8988T (cell line): ENCODE measurements around the gene MR1.

Experiments used
- DNase-seq: peaks from one replicate; pipeline ENCODE4 v3.0.0; 2011

Gene MR1

DNA sequence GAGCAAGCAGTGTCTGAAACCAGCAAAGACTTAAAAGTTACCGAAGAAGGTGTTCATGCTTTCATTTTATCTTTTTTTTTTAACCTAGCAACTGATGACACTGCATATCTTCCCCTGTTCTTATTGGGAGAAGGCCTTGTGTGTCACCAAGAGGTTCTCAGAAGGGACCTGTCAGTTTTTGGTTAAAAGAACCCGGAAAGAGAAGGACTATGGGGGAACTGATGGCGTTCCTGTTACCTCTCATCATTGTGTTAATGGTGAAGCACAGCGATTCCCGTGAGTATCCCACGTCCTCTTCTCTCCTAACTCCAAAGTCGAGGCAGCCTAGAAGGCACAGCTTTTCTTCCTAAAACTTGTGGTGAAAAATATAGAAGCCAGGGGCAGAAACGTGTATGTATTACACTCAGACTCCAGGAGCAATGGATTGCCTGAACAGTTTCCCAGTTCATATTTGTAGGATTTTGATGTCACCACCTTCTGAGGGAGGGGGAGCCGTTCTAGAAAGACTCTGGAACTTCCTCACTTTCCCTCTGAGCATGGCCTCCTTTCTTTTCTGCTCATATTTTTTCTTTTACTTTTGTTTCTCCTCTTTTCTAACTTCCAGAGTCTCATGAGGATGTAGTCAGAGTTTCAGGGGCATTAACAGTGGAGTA, at the start of gene MR1:
TSS of gene MR1 (plus strand) at position 185 of the 653 bp plus-strand sequence. CDS start at position 210, 25 bp downstream.
- no peak for DNase-seq

DNA sequence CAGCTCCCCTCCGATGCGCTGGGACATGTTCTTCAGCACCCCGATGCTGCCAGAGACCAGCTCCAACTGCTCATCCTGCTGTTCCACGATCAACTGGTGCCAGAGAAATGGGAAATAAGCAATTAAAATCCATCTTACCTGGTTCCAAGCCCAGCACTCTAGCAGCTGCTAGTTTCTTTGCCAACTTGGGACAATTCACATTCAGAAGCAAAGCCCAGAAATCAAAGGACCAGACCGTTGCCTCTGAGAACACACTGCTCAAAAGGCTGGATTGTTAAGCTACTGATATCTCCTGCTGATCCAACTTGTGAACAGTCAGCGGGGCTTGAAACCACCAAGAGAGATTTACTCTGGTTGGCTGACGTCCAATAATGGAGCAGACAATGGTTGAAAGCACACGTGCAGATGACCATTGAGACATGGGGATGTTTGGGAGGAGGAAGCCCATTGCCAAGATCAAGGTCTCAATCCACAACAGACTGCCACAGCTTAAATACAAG, 45.5 kb upstream of the MR1 start:
- no peak for DNase-seq

- DNase-seq = no peak
Observed at GRCh38 chr1:180994262-180994661, 39.5 kb upstream of the MR1 start.

- no peak for DNase-seq
Observed at GRCh38 chr1:180997843-180998504, 35.8 kb upstream of the MR1 start.

DNA sequence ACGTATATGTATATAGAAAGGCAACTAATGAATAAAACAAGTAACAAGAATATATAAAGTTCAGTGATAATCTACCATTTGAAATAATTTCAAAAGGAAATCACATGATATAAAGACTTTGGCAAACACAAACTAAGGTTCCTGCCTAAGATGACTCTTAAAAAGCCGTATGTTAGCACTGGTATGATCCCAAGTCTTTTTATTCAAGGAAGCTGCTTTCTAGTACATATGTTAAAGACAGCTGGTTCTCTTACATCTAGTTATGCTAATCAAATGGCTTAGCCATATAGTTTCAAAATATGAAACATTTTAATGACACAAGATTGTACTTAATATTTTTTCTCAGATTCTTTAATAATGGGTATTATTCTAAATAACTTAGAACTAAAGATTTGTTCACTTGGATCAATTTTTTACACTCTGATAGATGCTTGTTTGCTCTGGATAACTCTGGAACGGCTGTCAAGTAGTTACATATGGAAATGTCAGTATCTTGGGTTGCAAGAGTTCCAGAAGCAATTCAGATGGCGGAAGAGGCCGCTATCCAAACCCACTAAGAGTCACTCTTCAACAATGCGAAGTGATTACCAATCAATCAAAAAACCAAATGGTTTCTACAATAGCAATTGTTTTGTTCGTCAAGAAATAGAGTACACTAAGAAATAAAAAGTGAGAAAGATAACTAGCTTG, 32.5 kb upstream of the MR1 start:
- DNase-seq = no peak

DNA sequence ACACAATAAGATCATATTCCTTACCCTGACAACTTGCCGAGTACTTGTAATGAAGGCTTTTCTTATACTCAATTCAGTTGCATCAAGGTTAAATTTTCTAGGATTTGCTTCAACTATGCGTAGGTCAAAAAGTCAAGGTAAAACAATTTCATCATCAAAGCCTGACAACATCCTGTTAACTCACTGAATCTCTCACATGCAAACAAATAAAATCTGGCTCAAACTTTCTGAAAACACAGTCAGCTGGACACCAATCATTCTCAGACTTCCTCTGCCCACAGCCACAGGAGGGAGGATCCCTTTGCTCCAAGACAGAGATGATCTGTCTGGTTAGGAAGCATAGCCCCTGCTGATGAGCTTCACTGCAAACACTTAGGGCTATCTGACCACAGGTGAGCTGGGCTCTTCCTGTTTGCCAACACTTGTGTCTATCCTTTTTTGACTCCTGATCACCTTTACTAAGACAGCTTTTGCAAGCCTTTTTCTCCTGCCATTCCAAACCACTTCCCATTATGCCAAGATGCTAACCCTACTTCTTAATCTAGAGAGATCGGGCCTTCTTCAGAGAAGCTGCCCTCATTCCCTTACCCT, 31.1 kb upstream of the MR1 start:
- no peak for DNase-seq

DNA sequence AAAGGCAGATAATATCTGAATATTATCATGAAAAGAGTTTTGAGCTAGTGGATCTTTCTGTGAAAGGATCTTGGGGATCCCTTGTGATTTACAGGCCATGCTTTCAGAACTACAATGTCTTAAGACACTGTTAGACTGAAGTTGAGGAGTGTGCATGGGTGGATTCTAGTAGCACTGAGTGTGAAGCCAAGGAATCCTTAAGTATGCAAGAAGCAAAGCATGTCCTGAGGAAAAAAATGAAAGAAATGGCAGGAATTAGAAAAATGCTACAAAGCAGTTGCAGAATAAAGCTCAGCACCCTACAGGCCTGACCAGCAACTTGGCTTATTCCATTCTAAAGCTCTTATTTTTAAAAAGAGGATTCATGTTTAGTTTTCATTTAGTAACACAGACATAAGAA, 23.0 kb upstream of the MR1 start:
- no peak for DNase-seq

DNA sequence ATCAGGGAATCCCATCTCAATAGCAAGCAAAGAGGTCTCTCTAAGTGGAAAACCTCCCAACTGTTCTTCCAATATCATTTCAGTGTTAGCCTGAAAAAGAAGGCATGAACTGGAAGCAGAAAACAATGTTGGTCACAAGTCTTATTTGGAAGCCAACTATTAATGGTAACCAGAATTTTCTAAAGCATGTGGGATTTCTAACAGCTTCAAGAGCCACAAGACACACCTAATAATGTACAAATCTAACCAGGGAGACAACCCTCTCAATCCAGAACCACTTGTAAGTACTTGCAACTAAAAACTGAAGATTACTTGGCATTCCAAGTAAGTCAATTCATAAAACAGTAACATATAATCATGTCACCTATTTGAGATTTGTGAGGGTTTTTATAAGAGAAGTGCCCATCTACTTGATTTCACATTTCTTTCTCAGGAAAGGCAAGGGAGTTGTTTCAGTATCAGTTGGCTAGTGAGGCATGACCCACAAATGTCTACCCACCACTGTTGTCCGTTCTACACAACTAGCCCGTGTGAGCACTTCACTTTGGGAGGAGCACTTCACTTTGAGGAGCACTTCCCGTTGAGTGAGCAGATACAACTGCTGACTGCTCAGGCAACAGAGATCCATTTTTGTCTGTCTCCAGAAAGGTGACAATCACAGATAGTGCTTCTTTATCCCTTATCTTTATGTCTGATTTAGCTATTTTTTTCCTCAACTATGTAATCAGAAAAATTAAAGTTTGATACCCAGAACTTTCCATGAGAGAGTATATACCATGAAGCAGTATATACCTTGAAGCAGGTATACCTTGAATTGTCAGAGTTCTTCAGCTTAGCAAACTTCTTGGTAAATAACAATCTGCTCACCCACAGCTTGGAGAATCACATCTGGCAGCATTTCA, 22.2 kb upstream of the MR1 start:
- DNase-seq = no peak

- DNase-seq = no peak
Observed at GRCh38 chr1:181012203-181012745, 21.5 kb upstream of the MR1 start.

DNA sequence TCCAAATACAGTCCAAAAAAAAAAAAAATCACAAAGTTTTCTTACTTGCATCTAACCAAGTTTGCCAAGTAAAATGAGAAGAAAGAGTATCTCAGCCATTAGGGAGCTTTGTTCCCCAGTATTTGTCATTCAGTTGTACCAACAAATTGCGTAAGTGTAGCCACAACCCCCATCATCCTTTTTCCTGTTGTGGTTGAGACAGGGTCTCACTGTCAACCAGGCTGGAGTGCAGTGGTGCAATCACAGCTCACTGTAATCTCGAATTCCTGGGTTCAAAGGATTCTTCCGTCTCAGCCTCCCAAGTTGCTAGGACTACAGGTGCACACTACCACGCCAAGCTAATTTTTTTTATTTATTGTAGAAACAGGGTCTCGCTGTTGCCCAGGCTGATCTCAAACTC, 20.6 kb upstream of the MR1 start:
- no peak for DNase-seq

DNA sequence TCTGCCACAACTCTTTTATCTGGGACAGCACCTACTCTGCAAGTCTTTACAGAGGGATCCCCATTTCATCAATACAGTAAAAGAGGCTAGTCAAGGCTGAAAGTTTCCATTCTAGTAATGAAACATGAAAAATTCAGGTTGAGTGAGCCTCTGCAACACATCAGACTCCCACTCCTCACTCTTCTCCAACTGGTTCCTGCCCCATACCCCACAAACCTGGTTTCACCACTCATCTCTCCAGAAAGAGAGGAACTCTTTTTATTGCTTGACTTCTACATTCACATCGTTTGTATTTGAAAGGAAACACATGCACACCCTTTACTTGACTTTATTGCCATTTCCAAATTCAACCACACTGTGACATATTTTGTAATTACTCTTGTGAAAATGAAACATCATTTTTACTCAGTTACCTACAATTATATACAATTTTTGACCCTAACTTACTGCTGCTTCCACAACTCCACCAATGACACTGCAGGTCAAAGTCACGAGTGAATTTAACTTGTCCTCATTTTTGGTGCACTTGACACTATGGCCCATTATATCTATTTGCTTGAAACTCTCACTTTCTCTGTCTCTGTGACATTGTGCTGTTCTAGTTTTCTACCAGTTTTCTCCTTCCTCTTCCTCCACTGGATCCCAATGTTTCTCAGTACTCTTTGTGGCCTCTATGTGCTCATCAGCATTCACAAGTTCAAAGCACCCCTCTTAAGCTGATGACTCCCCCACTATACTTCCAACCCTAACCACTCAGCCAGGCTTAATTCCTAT, 19.1 kb upstream of the MR1 start:
- DNase-seq = no peak

DNA sequence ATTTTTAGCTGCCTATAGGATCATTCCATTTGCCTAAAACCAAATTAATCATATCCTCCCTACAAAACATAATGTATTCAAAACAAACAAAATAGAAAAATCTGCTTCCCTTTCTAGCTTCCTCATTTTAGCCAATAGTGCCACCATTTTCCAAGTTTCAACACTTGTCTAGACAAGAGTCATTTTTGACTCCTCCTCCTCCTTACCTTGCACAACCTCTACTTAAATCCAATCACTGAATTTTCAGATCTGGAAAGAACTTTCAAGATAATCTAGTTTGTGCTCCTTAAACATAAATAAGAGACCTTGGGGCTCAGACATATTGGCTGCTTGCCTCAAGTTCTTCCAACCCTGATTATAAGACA, 18.6 kb upstream of the MR1 start:
- no peak for DNase-seq

DNA sequence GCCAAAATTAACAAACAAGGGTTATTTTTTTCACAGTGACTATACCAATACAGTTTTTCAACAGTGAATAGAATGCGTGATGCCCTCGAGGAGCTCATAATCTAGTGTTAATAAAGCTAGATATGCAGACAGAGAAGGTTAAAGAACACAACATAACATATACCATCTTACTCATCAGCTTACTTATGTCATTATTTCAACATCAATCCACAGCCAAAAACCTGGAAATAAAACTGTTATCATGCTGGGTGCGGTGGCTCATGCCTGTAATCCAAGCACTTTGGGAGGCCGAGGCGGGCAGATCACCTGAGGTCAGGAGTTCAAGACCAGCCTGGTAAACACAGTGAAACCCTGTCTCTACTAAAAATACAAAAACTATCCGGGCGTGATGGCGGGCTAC, 17.2 kb upstream of the MR1 start:
- no peak for DNase-seq

GRCh38 chr1:181018901-181019681, 14.7 kb upstream of the MR1 start:
- DNase-seq = no peak

DNA sequence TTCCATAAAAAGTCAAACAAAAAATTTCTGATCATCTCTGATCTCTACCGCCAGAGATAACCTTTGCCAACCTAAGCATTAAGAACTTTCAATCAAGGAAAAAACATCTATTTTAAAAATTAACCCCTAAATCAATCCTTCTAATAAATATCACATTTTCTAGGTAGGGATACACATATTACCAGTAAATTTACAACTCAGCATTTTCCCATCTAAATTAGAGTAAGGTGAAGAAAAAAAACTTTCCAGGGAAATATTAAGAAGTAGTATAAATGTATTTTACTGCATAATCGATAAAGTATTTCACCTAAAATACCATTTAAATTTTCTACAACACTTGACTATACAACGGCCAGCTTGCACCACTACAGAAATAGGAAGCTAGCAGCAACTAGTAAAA, 12.6 kb upstream of the MR1 start:
- no peak for DNase-seq

GRCh38 chr1:181021811-181022434, 11.9 kb upstream of the MR1 start:
- DNase-seq = no peak

- DNase-seq = no peak
Observed at GRCh38 chr1:181023265-181024057, 10.3 kb upstream of the MR1 start.

- DNase-seq = no peak
Observed at GRCh38 chr1:181028196-181028595, 5.6 kb upstream of the MR1 start.

DNA sequence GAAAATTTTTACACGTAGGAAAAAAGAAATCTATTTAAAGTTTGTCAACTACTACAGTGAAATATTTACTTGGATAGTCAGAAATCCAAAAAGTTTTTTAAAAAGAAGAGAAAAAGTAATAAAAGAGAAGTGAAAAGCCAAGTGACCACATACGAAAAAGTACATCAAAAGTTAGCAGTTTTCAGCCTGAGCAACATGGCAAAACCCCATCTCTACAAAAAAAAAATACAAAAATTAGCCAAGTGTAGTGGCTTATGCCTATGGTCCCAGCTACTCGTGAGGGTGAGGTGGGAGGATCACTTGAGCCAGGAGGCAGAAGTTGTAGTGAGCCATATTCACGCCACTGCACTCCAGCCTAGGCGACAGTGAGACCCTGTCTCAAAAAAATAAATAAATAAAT, 5.2 kb upstream of the MR1 start:
- DNase-seq = no peak
